ENCODE results near the gene CASP7.

GRCh38 chr10:113712024-113712423 is 32.3 kb downstream of the CASP7 start:
- no peak for TF ChIP-seq CTCF (IDR thresholded peaks at IDR 0.05; ENCODE audit: insufficient read depth, low read length, poor library complexity, severe bottlenecking)
- no peak for TF ChIP-seq EZH2phosphoT487 (conservative IDR thresholded peaks at IDR 0.05; ENCODE audit: low read length)

Data from SU-DHL-6 (cell line).